Measurements from ENCODE around the gene UTF1.
"Not testable (repeated sequence)": the region's sequence is repeated elsewhere in the genome, so short reads cannot be mapped to it uniquely, and the experiment has no call there.

The UTF1 gene

GRCh38 chr10:133207627-133208026 lies 22.4 kb upstream of the UTF1 start:
- FAIRE-seq: no peak
- no peak for DNase-seq (ENCODE audit: insufficient read length, low spot score)

- no peak for FAIRE-seq
- no peak for DNase-seq (ENCODE audit: insufficient read length, low spot score)
Observed at GRCh38 chr10:133208466-133208865, 21.6 kb upstream of the UTF1 start.

- DNase-seq (ENCODE audit: insufficient read length, low spot score): no peak
- peak; percentile 36 for FAIRE-seq
Observed at GRCh38 chr10:133209117-133209516, 20.9 kb upstream of the UTF1 start.

- FAIRE-seq (no peak), DNase-seq (ENCODE audit: insufficient read length, low spot score) (no peak)
Observed at GRCh38 chr10:133209641-133210040, 20.4 kb upstream of the UTF1 start.

- no peak for FAIRE-seq
Observed at GRCh38 chr10:133210398-133211140, 19.4 kb upstream of the UTF1 start.

GRCh38 chr10:133211141-133211830 lies 18.7 kb upstream of the UTF1 start:
- no peak for FAIRE-seq
- no peak for DNase-seq (ENCODE audit: insufficient read length, low spot score)

More at GRCh38 chr10:133210398-133211140, 19.4 kb upstream of the UTF1 start:
- no peak for DNase-seq (ENCODE audit: insufficient read length, low spot score)

GRCh38 chr10:133211959-133212852 lies 17.8 kb upstream of the UTF1 start:
- peak; percentile 57 for FAIRE-seq
- DNase-seq (ENCODE audit: insufficient read length, low spot score): no peak

- FAIRE-seq: no peak
- no peak for DNase-seq (ENCODE audit: insufficient read length, low spot score)
Observed at GRCh38 chr10:133212853-133213494, 17.0 kb upstream of the UTF1 start.

GRCh38 chr10:133213641-133214467 lies 16.2 kb upstream of the UTF1 start:
- DNase-seq (ENCODE audit: insufficient read length, low spot score) (no peak), FAIRE-seq (no peak)

- no peak for DNase-seq (ENCODE audit: insufficient read length, low spot score)
- no peak for FAIRE-seq
Observed at GRCh38 chr10:133214468-133215410, 15.3 kb upstream of the UTF1 start.

- FAIRE-seq: no peak
- no peak for DNase-seq (ENCODE audit: insufficient read length, low spot score)
Observed at GRCh38 chr10:133215586-133215985, 14.4 kb upstream of the UTF1 start.

GRCh38 chr10:133216776-133217175 lies 13.2 kb upstream of the UTF1 start:
- FAIRE-seq (no peak), DNase-seq (ENCODE audit: insufficient read length, low spot score) (no peak)

- DNase-seq (ENCODE audit: insufficient read length, low spot score) (no peak), FAIRE-seq (no peak)
Observed at GRCh38 chr10:133217800-133218589, 12.0 kb upstream of the UTF1 start.

- no peak for DNase-seq (ENCODE audit: insufficient read length, low spot score)
- FAIRE-seq: no peak
Observed at GRCh38 chr10:133218891-133219290, 11.1 kb upstream of the UTF1 start.

GRCh38 chr10:133219782-133220181 lies 10.2 kb upstream of the UTF1 start:
- DNase-seq (ENCODE audit: insufficient read length, low spot score) (no peak), FAIRE-seq (no peak)

- DNase-seq (ENCODE audit: insufficient read length, low spot score) (no peak), FAIRE-seq (no peak)
Observed at GRCh38 chr10:133221331-133221730, 8.7 kb upstream of the UTF1 start.

GRCh38 chr10:133221756-133222155 lies 8.3 kb upstream of the UTF1 start:
- not testable (repeated sequence) for FAIRE-seq; DNase-seq (ENCODE audit: insufficient read length, low spot score)

GRCh38 chr10:133224076-133224475 lies 5.9 kb upstream of the UTF1 start:
- DNase-seq (ENCODE audit: insufficient read length, low spot score): no peak
- FAIRE-seq: no peak
